Caco-2 (cell line): ENCODE data around the gene IL22. TPM values are rescaled to one million over a fixed set of nuclear protein-coding genes. Genes with fewer than 3 reads are reported as not detected.

Experiments
- BruUV-seq: library from RNA; stranded (reverse); fragments of 400-500 nt; replicated peaks from 2 replicates; lab custom pipeline; 2021; lab: Mats Ljungman, UMichigan
- CTCF ChIA-PET: fragments of 300-600 bp; sonication (Branson Sonifier 250); formaldehyde crosslinking; loops from one replicate; lab custom pipeline; 2022; ENCODE audit warnings: antibody characterized with exemption; lab: Charles Lee
- POLR2A ChIA-PET: fragments of 300-600 bp; sonication (Branson Sonifier 250); formaldehyde crosslinking; loops from one replicate; lab custom pipeline; 2022; ENCODE audit warnings: antibody characterized with exemption; lab: Charles Lee
- DNase-seq, 2 experiments: peaks; one replicate each; pipeline versions ENCODE4 v3.0.0 to v3.0.0-alpha.2; 2020 to 2022
- H3K27me3 ChIP-seq: replicated peaks from 2 replicates; pipeline ENCODE4 v1.6.0; 2011; ENCODE audit warnings: low read length; ENCODE audit not compliant: control insufficient read depth, insufficient read depth
- H3K36me3 ChIP-seq: 2 replicates; pipeline ENCODE4 v1.5.1; 2011; ENCODE audit warnings: low read length; ENCODE audit not compliant: control insufficient read depth, insufficient read depth
- H3K4me1 ChIP-seq: fragments of 250-450 bp; sonication (Bioruptor Pico); 2 replicates; pipeline ENCODE4 v1.5.1; 2020; ENCODE audit warnings: mild to moderate bottlenecking
- H3K4me3 ChIP-seq: 2 replicates; pipeline ENCODE4 v1.5.1; 2011; ENCODE audit warnings: low read depth, mild to moderate bottlenecking, control low read depth, low read length
- H3K9me3 ChIP-seq: fragments of 250-450 bp; sonication (Bioruptor Pico); 2 replicates; pipeline ENCODE4 v1.5.1; 2020; ENCODE audit warnings: mild to moderate bottlenecking, moderate library complexity
- H3K27ac Mint-ChIP-seq: one replicate; pipeline ENCODE4 v1.8.0; 2022; ENCODE audit warnings: mixed read lengths; ENCODE audit not compliant: unreplicated experiment
- H3K27me3 Mint-ChIP-seq: one replicate; pipeline ENCODE4 v1.8.0; 2022; ENCODE audit warnings: mixed read lengths; ENCODE audit not compliant: insufficient read depth, unreplicated experiment
- H3K36me3 Mint-ChIP-seq: one replicate; pipeline ENCODE4 v1.8.0; 2022; ENCODE audit warnings: mild to moderate bottlenecking, mixed read lengths; ENCODE audit not compliant: insufficient read depth, unreplicated experiment
- H3K4me1 Mint-ChIP-seq: one replicate; pipeline ENCODE4 v1.8.0; 2022; ENCODE audit warnings: low read depth, mixed read lengths; ENCODE audit not compliant: unreplicated experiment
- H3K4me3 Mint-ChIP-seq: one replicate; pipeline ENCODE4 v1.8.0; 2022; ENCODE audit warnings: mild to moderate bottlenecking, moderate library complexity, mixed read lengths; ENCODE audit not compliant: unreplicated experiment
- H3K9me3 Mint-ChIP-seq: one replicate; pipeline ENCODE4 v1.8.0; 2022; ENCODE audit warnings: mixed read lengths; ENCODE audit not compliant: unreplicated experiment
- CTCF ChIP-seq, 2 experiments: fragments of 200-600 bp in 1 of 2; IDR thresholded peaks; 1 replicate in 1 of 2; 2 replicates in 1 of 2; pipeline versions ENCODE4 v1.5.1 to v1.8.0; 2011 to 2022; ENCODE audit warnings: antibody characterized with exemption in 1 of 2, control low read depth in 1 of 2, inconsistent platforms in 1 of 2, low read depth in 1 of 2, low read length in 1 of 2, mild to moderate bottlenecking in 1 of 2, moderate library complexity in 1 of 2; ENCODE audit not compliant: insufficient read depth in 1 of 2, severe bottlenecking in 1 of 2, unreplicated experiment in 1 of 2
- intact Hi-C: fragments of 100-400 bp; cut with micrococcal nuclease; formaldehyde crosslinking; loops from one replicate; pipeline ENCODE4 v1.10.0; 2022; ENCODE audit not compliant: unreplicated experiment
- total RNA-seq: library from RNA; stranded (reverse); gene quantifications from 2 replicates; pipeline ENCODE4 v1.2.3, GENCODE V29; 2022

Gene IL22
- total RNA-seq, 1 experiment from 2014 or later, result not detected

DNA sequence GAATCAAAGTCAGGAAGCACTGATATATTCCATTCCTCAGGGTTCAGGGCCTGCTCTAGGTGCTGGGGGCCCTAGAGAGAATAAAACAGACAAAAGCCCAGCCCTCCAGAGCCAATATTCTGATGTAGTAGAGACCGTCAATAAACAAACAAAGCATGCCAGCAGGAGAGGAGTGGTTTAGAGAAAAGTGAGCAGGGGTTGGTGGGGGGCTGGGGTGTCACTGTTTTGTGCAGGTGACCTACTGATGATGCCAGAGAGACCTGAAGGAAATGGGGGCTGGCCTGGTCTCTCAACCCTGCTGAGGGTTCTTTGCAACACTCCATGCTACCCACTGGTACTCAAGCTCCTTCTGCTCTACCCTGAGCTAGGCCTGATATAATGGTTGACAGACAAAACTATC is 54.3 kb downstream of the IL22 start:
- no TSS peak for BruUV-seq
- POLR2A ChIA-PET, result no interaction called here

DNA sequence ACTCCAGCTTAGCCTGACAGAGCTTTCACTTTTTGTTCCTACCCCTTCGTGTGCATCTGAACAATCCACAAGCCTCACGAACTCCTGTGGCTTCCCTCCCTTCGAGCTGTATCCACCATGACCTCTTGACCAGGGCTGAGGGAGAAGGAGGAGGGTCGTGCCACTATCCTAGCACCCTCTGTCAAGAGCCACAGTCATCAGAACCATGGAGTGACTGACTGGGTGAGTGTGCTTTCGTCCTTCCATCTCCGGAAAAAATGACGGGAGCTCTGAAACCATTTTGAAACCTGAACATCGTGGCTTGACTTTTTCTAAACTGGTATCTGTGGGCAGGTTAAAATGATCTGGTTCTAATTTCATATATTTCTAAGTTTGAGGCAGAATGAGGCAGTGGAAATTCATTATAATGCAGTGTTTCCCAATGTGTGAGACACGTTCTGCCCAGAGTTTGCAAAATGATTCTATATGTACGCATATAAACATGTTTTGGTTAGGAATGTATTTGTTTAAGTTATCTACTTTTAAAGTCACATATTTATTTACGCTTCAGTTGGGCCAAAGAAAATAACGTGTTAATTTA is 54.8 kb downstream of the IL22 start:
- no peak for DNase-seq
- no peaks in the 10 kb centered on the region for H3K9me3 Mint-ChIP-seq
- CTCF ChIA-PET, result no interaction called here
- Histone ChIP-seq H3K9me3 (no peaks in the 10 kb centered on the region), H3K36me3 (no peaks in the 10 kb centered on the region), H3K27me3 (no peaks in the 10 kb centered on the region), H3K4me3 (no peak overlapping the region), H3K4me1 (no peaks in the 10 kb centered on the region)
- H3K36me3 Mint-ChIP-seq, result no peaks in the 10 kb centered on the region
- no peak for TF ChIP-seq CTCF (IDR thresholded peaks at IDR 0.05; ENCODE audit: insufficient read depth in 1 of 2, low read depth in 1 of 2, low read length in 1 of 2, severe bottlenecking in 1 of 2, unreplicated experiment in 1 of 2)
- POLR2A ChIA-PET, result no interaction called here
- no peak overlapping the region for H3K4me3 Mint-ChIP-seq
- no peak overlapping the region for H3K27ac Mint-ChIP-seq
- no TSS peak for BruUV-seq
- intact Hi-C loops, result no loop called here
- peaks cover 7% of the 10 kb centered on the region for H3K4me1 Mint-ChIP-seq
- H3K27me3 Mint-ChIP-seq, result no peaks in the 10 kb centered on the region

More for the DNA sequence above, 54.3 kb downstream of the IL22 start:
- Histone ChIP-seq H3K4me3 (no peak overlapping the region), H3K4me1 (no peaks in the 10 kb centered on the region), H3K9me3 (no peaks in the 10 kb centered on the region), H3K36me3 (no peaks in the 10 kb centered on the region), H3K27me3 (no peaks in the 10 kb centered on the region)
- H3K9me3 Mint-ChIP-seq, result no peaks in the 10 kb centered on the region
- no peak for TF ChIP-seq CTCF (IDR thresholded peaks at IDR 0.05; ENCODE audit: insufficient read depth in 1 of 2, low read depth in 1 of 2, low read length in 1 of 2, severe bottlenecking in 1 of 2, unreplicated experiment in 1 of 2)
- intact Hi-C loops, result no loop called here
- CTCF ChIA-PET, result no interaction called here
- no peak overlapping the region for H3K27ac Mint-ChIP-seq
- no peak overlapping the region for H3K4me3 Mint-ChIP-seq
- H3K36me3 Mint-ChIP-seq, result no peaks in the 10 kb centered on the region
- peaks cover 7% of the 10 kb centered on the region for H3K4me1 Mint-ChIP-seq
- no peak for DNase-seq
- H3K27me3 Mint-ChIP-seq, result no peaks in the 10 kb centered on the region

Other genes starting within 250 kb of the IL22 start
- gene IFNG, start 93.9 kb downstream of the IL22 start, total RNA-seq, result not detected in 2 replicates
- gene IL26, start 27.8 kb downstream of the IL22 start, total RNA-seq, result not detected in 2 replicates
- 19.0 and 22.2 TPM in 2 replicates for gene MDM1, start 78.8 kb upstream of the IL22 start, total RNA-seq